ENCODE results near the gene MTNR1A. TPM values are rescaled to one million over a fixed set of nuclear protein-coding genes. Genes with fewer than 3 reads are reported as not detected.

The MTNR1A gene
- total RNA-seq, 2 experiments from 2014 or later = not detected

GRCh38 chr4:186499467-186499866, 55.9 kb downstream of the MTNR1A start:
- H3K4me1 Mint-ChIP-seq = no peaks in the 10 kb centered on the region
- H3K36me3 Mint-ChIP-seq = no peaks in the 10 kb centered on the region
- H3K4me3 Mint-ChIP-seq = no peak overlapping the region
- no peak for DNase-seq
- peaks cover 7% of the 10 kb centered on the region for H3K9me3 Mint-ChIP-seq
- H3K27ac Mint-ChIP-seq = no peak overlapping the region
- ATAC-seq (ENCODE audit: low read depth) = no peak
- no peaks in the 10 kb centered on the region for H3K27me3 Mint-ChIP-seq
- POLR2A ChIA-PET = no interaction called here

GRCh38 chr4:186497043-186497442, 58.3 kb downstream of the MTNR1A start:
- POLR2A ChIA-PET = no interaction called here

GRCh38 chr4:186494496-186494895, 60.9 kb downstream of the MTNR1A start:
- POLR2A ChIA-PET = no interaction called here
- ATAC-seq (ENCODE audit: low read depth) (no peak), DNase-seq (no peak)
- Mint-ChIP-seq H3K27ac (no peak overlapping the region), H3K36me3 (no peaks in the 10 kb centered on the region), H3K9me3 (peaks cover 16% of the 10 kb centered on the region), H3K4me3 (no peak overlapping the region), H3K4me1 (no peaks in the 10 kb centered on the region), H3K27me3 (no peaks in the 10 kb centered on the region)

More at GRCh38 chr4:186497043-186497442, 58.3 kb downstream of the MTNR1A start:
- Mint-ChIP-seq H3K9me3 (peaks cover 15% of the 10 kb centered on the region), H3K4me1 (no peaks in the 10 kb centered on the region), H3K4me3 (no peak overlapping the region), H3K27ac (no peak overlapping the region), H3K27me3 (no peaks in the 10 kb centered on the region), H3K36me3 (no peaks in the 10 kb centered on the region)
- ATAC-seq (ENCODE audit: low read depth) (no peak), DNase-seq (no peak)

- DNase-seq (no peak), ATAC-seq (ENCODE audit: low read depth) (no peak)
- Mint-ChIP-seq H3K9me3 (peaks cover 7% of the 10 kb centered on the region), H3K27ac (no peak overlapping the region), H3K36me3 (no peaks in the 10 kb centered on the region), H3K4me1 (no peaks in the 10 kb centered on the region), H3K27me3 (no peaks in the 10 kb centered on the region), H3K4me3 (no peak overlapping the region)
- POLR2A ChIA-PET = no interaction called here
Measured at GRCh38 chr4:186487726-186488125, 67.6 kb downstream of the MTNR1A start.

GRCh38 chr4:186486172-186486571, 69.2 kb downstream of the MTNR1A start:
- H3K27ac Mint-ChIP-seq = no peak overlapping the region
- H3K4me3 Mint-ChIP-seq = no peak overlapping the region
- no peaks in the 10 kb centered on the region for H3K27me3 Mint-ChIP-seq

GRCh38 chr4:186485561-186486062, 69.8 kb downstream of the MTNR1A start:
- no peaks in the 10 kb centered on the region for H3K27me3 Mint-ChIP-seq
- H3K27ac Mint-ChIP-seq = no peak overlapping the region
- no peaks in the 10 kb centered on the region for H3K36me3 Mint-ChIP-seq
- peaks cover 4% of the 10 kb centered on the region for H3K9me3 Mint-ChIP-seq
- ATAC-seq (ENCODE audit: low read depth) = no peak
- no peaks in the 10 kb centered on the region for H3K4me1 Mint-ChIP-seq
- POLR2A ChIA-PET = no interaction called here
- H3K4me3 Mint-ChIP-seq = no peak overlapping the region
- no peak for DNase-seq

More at GRCh38 chr4:186486172-186486571, 69.2 kb downstream of the MTNR1A start:
- Mint-ChIP-seq H3K9me3 (peaks cover 4% of the 10 kb centered on the region), H3K4me1 (no peaks in the 10 kb centered on the region), H3K36me3 (no peaks in the 10 kb centered on the region)
- POLR2A ChIA-PET = no interaction called here
- DNase-seq = no peak
- ATAC-seq (ENCODE audit: low read depth) = no peak

- Mint-ChIP-seq H3K27ac (no peak overlapping the region), H3K9me3 (peaks cover 4% of the 10 kb centered on the region), H3K4me3 (no peak overlapping the region), H3K4me1 (no peaks in the 10 kb centered on the region), H3K36me3 (no peaks in the 10 kb centered on the region), H3K27me3 (no peaks in the 10 kb centered on the region)
- DNase-seq = no peak
- no peak for ATAC-seq (ENCODE audit: low read depth)
- POLR2A ChIA-PET = no interaction called here
Measured at GRCh38 chr4:186485150-186485549, 70.2 kb downstream of the MTNR1A start.

- Mint-ChIP-seq H3K4me3 (no peak overlapping the region), H3K36me3 (no peaks in the 10 kb centered on the region), H3K27me3 (no peaks in the 10 kb centered on the region), H3K9me3 (peaks cover 2% of the 10 kb centered on the region), H3K4me1 (no peaks in the 10 kb centered on the region), H3K27ac (no peak overlapping the region)
- POLR2A ChIA-PET = no interaction called here
- DNase-seq (no peak), ATAC-seq (ENCODE audit: low read depth) (no peak)
Measured at GRCh38 chr4:186483656-186484055, 71.7 kb downstream of the MTNR1A start.

Other genes with a start within 250 kb of the MTNR1A start
- not detected for gene FAT1, start 168.3 kb upstream of the MTNR1A start, total RNA-seq

Measured in activated naive CD8-positive, alpha-beta T cell treated with anti-CD3 and anti-CD28 coated beads, Interleukin-2, amount 10 ng/mL, durations not matched to agents 7 days and 5 days (primary cell).